OCI-LY3 (cell line): ENCODE measurements around the gene MAPK14.

Experiments
- CTCF ChIP-seq: fragments of 200-600, 300-600 bp; sonication (generic); IDR thresholded peaks from 2 replicates; pipeline ENCODE4 v1.5.1; 2014; ENCODE audit warnings: antibody characterized with exemption, low read length, low read depth
- EZH2phosphoT487 ChIP-seq: fragments of 200-600 bp; shearing (Covaris generic); IDR thresholded peaks from 2 replicates; pipeline ENCODE4 v1.6.1; 2018; ENCODE audit warnings: antibody characterized with exemption, mixed run types, low read depth

- TF ChIP-seq CTCF: no peak
- TF ChIP-seq EZH2phosphoT487: no peak
Measured at GRCh38 chr6:36125575-36125974, 98.0 kb downstream of the MAPK14 start.
